GM12864 (cell line): ENCODE results near the gene PACS2.

Experiments
- DNase-seq: peaks from one replicate; pipeline ENCODE4 v3.0.0-alpha.2; 2011; ENCODE audit warnings: low read depth
- H3K4me3 ChIP-seq: 2 replicates; pipeline ENCODE4 v1.5.1; 2011; ENCODE audit warnings: mild to moderate bottlenecking, low read depth, low read length, control low read depth
- CTCF ChIP-seq: IDR thresholded peaks from 2 replicates; pipeline ENCODE4 v1.5.1; 2011; ENCODE audit warnings: low read depth, mild to moderate bottlenecking, moderate library complexity, low read length, control low read depth, inconsistent platforms; ENCODE audit errors: missing control alignments

PACS2 gene

GRCh38 chr14:105385698-105386365 lies 71.3 kb downstream of the PACS2 start:
- no peak for TF ChIP-seq CTCF
- DNase-seq = no peak

GRCh38 chr14:105386581-105387529 lies 72.3 kb downstream of the PACS2 start:
- no peak for TF ChIP-seq CTCF
- DNase-seq = no peak
- no peak overlapping the region for H3K4me3 ChIP-seq

More at GRCh38 chr14:105385698-105386365, 71.3 kb downstream of the PACS2 start:
- H3K4me3 ChIP-seq = no peak overlapping the region

- no peak overlapping the region for H3K4me3 ChIP-seq
- TF ChIP-seq CTCF = no peak
- DNase-seq = no peak
Observed at GRCh38 chr14:105387530-105387922, 73.0 kb downstream of the PACS2 start.

GRCh38 chr14:105388110-105388951 lies 73.8 kb downstream of the PACS2 start:
- no peak overlapping the region for H3K4me3 ChIP-seq
- no peak for DNase-seq
- no peak for TF ChIP-seq CTCF

- no peak for DNase-seq
- no peak for TF ChIP-seq CTCF
Observed at GRCh38 chr14:105388976-105389375, 74.4 kb downstream of the PACS2 start.

GRCh38 chr14:105389534-105389933 lies 75.0 kb downstream of the PACS2 start:
- H3K4me3 ChIP-seq = no peak overlapping the region
- TF ChIP-seq CTCF = no peak
- DNase-seq = no peak

More at GRCh38 chr14:105388976-105389375, 74.4 kb downstream of the PACS2 start:
- no peak overlapping the region for H3K4me3 ChIP-seq
